Stromal cell of bone marrow (primary cell): ENCODE results near the gene RARRES1.
"Not testable (repeated sequence)": the region's sequence is repeated elsewhere in the genome, so short reads cannot be mapped to it uniquely, and the experiment has no call there.

Experiments
- DNase-seq: peaks from one replicate; pipeline ENCODE4 v3.0.0-alpha.2; 2012; ENCODE audit warnings: low read depth

The RARRES1 gene

DNA sequence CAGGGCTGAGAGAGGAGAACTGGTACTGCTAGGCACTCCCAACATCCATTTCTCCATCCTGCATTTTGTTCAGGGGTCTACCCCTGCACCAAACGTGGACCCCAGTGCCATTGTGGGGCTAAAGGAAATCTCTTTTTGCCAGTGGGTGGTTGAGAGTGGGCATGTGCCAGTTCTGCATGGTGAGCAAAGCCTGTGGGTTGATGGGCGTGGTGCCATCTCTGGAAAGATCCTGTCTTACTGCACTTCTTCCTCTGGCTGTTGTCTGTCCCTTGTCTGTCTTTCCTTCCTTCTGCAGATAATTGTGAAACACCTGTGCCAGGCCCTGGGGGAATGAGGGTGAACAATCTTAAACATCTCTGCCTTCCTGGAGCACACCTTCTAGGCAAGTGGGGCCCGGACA is 1.4 kb upstream of the RARRES1 start:
- no peak for DNase-seq

DNA sequence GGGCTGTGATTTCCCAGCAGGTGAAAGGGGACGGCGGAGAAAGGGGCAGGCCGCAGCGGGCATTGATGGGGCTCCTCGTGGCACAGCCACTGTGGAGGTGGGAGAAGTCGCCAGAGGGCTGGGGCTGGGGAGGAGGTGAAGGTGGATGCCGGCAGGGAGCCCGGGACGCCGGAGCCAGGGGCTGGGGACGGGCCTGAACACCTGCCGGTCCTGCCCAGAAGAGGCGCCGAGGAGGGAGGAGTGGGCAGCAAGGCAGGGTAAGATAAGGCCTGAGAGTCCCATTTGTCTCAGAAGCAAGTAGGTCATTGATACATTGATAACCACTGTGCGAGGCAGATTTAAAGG is 571 bp upstream of the RARRES1 start:
- DNase-seq, result no peak

DNA sequence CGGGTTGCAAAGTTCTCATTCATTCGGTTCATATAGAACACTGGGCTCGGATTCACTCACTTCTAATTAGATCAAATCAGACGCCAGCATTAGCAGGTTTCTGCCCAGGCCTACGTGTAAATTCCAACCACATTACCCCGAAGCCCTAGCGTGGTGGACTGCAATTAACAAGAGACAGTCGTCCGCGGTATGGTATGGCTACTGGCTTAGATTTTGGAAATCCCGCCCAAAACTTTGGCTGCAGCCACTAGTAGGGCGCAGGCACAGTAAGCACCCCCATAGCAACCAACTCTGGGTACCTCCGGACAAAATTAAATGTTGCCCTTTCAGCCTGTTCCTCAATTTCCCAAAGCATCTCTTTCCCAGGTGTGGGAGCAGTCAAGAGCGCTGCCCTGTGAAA is 771 bp downstream of the RARRES1 start:
- no peak for DNase-seq

- DNase-seq, result no peak
Measured at GRCh38 chr3:158728851-158729250, 3.4 kb downstream of the RARRES1 start.

DNA sequence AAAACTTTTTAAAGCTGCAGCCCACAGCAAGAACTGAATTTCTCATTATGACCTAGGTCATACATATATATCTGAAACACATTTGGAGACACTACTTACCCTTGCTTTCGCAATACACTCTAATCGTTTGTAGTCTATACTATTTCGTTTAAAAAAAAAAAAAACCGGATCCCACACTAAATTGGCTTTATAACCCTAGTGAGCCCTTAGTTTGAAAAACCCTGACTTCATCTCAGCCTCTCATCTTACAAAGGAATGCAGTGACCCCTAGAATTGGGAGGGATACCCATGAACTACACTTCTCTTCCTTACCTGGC is 4.2 kb downstream of the RARRES1 start:
- no peak for DNase-seq

DNA sequence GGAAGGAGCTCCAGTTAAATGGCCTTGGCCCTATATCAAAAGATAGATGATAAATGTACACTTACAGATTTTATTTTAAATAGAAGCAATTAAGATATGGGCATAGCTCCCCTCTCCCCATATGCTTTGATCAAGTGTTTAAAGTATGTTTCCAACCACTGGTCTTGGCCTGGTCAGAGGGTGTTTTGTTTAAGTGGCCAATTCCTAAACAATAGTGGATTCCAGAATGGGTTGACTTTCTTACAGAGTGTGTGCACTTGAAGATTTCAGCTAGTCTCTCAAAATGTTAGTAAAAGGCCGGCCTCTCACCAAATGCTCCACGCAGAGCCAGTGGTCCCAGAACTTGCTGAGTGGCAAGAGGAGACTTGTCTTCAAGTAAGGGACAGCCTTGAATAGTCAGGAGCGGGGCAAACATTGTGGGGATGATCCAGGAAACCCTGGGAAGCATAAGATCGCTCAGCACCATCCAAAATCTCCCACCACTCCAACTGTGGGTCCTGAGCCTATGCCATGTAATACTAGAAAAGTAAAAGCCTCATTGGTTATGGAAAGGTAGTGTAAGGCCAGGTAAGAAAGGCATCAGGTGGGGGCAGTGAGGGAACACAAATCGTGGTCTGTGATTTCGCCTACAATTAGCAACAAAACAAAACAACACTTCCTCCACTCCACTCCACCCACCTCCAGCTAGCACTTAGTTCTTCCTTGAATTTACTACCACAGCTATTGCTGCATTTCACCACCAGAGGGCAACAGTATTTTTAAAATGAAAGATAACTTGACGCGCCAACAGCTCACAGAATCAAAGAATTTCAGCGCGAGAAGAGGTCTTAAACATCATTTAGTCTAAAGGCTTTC is 4.8 kb downstream of the RARRES1 start:
- DNase-seq, result peak; percentile 67

- DNase-seq, result peak; percentile 99
Measured at GRCh38 chr3:158725348-158726011, 6.8 kb downstream of the RARRES1 start.

GRCh38 chr3:158723991-158724390 is 8.3 kb downstream of the RARRES1 start:
- DNase-seq, result no peak

GRCh38 chr3:158722108-158722507 is 10.1 kb downstream of the RARRES1 start:
- no peak for DNase-seq

DNA sequence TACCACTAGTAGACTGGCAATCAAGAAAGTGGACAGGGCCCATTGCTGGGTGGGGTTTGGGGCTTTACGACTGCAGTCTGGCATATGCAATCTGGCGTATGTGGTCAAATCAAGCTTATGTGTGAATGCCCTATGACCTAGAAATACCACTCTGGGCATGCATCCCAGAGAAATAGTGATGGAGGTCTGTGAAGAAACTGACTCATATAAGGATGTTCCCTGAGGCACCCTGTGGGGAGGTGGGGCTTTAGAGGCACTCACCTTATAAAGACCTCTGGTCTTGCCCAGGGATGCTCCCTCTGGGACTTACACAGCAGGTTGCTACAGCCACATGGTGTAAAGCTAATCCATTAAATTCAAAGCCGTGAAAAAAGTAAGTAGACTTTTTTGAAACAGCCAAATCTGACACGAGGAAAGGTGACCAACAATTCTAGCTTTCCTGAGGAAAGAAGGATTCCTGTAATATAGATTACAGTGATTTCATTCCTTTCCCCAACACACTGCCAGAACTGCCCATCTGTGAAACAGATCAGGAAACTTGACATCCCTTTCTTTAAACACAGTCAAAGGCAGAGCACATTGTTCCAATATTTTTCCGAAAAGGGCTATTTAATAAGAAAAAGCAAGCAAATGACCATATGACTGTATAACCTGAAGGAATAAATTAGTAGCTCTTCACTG is 13.6 kb downstream of the RARRES1 start:
- DNase-seq, result peak; percentile 79

- DNase-seq, result no peak
Measured at GRCh38 chr3:158717576-158717975, 14.7 kb downstream of the RARRES1 start.

DNA sequence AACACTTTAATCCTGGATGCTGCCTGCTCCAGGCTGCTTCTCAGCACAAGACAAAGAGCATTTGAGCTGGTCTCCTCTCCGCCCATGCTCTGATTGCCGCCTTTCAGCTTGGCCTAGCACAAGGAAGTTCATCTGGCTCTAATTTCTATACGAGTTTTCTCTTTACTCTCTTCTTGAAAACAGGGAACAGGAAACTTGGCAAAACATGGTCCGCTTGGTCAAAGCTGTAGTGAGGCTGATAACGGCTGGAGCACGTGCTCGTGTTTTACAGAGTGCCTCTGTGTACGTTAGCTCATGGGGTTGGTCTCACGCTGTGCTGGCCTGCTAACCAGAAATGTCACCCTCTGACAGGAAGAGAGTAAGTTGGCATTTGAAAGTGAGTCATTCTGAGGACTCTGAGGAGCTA is 19.2 kb downstream of the RARRES1 start:
- no peak for DNase-seq

DNA sequence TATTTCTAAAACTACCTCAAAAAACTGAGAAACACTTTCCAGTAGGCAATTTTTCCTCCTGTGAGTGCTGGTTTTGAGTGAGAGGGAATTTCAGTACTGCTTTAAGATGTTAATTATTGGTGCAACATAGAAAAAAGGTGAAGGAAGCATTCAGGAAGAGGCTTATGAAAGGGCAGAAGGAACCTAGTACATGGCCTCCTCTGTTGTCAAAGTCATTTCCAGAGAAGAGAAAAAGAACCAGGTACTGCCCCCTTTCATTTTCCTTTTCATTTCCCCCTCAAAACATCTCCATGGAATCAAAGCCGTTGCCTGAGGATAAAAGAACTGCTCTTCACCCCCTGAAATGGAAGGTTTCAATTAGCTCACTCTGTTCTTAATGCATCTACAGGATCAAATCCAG is 19.8 kb downstream of the RARRES1 start:
- DNase-seq, result no peak

- peak; percentile 87 for DNase-seq
Measured at GRCh38 chr3:158711886-158712285, 20.4 kb downstream of the RARRES1 start.

DNA sequence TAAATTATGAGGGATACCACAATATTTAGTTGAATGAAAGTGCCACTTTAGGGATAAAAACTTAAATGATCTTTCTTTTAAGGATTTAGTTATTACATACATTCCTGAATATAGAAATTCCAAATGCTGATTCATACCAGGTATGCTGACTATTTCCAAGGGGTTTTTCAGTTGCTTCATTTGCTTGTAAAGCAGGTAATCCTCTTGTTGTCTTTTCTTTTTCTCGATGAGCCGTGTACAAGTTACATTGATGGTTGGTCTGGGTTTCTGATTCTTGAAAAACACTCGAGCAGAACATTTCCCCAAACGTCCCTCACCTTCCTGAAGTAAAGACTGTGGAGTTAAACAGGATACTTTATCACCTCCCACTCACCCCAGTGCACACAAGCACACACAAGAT is 21.7 kb downstream of the RARRES1 start:
- no peak for DNase-seq

GRCh38 chr3:158709666-158710083 is 22.6 kb downstream of the RARRES1 start:
- peak; percentile 100 for DNase-seq

DNA sequence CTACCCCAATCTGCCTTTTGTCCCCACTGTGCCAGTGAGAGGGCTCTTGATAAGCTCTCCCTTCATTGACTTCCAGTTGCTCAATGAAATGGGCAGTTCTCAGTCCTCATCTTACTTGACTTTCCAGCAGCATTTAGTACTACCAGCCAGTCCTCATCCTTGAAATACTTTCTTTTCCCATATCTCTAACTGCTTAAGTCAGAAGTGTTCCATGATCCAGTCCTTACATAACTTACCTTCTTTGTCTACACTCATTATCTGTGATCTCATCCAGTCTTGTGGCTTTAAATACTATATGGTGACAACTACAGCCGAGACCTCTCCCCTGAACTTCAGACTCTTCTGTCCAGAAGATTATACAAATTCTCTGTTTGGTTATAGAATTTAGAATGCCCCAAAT is 28.7 kb downstream of the RARRES1 start:
- DNase-seq, result no peak

GRCh38 chr3:158702815-158703481 is 29.3 kb downstream of the RARRES1 start:
- no peak for DNase-seq

GRCh38 chr3:158701420-158702065 is 30.7 kb downstream of the RARRES1 start:
- no peak for DNase-seq

DNA sequence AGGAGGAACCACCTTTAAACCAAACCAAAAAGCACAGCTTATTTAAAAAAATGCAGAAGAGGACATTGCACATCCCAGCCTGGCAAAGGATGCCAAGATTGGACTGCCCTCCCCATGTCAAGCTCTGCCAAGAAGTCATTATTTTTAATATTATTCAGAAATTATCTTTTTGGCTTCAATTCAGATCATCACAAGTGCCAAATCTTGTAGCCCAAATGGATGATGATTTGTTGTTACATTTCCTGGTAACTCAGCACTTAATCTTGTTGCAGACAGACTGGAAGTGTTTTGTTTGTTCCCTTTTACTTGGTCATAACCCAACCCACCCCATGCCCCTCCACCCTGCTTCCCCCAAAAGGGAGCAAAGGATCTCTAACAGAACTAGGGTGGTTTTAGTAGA is 31.7 kb downstream of the RARRES1 start:
- no peak for DNase-seq

GRCh38 chr3:158696618-158697017 is 35.6 kb downstream of the RARRES1 start:
- no peak for DNase-seq

GRCh38 chr3:158693866-158694456 is 38.3 kb downstream of the RARRES1 start:
- not testable (repeated sequence) for DNase-seq
